Gastrocnemius medialis (tissue), 4 donors: Measurements from ENCODE around the gene MAN2A1.

ENCODE experiments used
- CTCF ChIP-seq, 5 experiments: fragments of 450-650 bp in 3 of 5; fragments of 200-600 bp in 2 of 5; sonication (generic) in 2 of 5; IDR thresholded peaks in 4 of 5; conservative IDR thresholded peaks in 1 of 5; 1 replicate in 4 of 5; 2 replicates in 1 of 5; pipeline ENCODE4 v1.5.1; 2016 to 2019; ENCODE audit warnings: antibody characterized with exemption in 5 of 5, mild to moderate bottlenecking in 3 of 5, moderate library complexity in 3 of 5
- POLR2A ChIP-seq, 2 donors: fragments of 450-650 bp; IDR thresholded peaks; one replicate each; pipeline ENCODE4 v1.6.1; 2017; ENCODE audit warnings: antibody characterized with exemption in 2 of 2, mild to moderate bottlenecking in 2 of 2, moderate library complexity in 2 of 2

DNA sequence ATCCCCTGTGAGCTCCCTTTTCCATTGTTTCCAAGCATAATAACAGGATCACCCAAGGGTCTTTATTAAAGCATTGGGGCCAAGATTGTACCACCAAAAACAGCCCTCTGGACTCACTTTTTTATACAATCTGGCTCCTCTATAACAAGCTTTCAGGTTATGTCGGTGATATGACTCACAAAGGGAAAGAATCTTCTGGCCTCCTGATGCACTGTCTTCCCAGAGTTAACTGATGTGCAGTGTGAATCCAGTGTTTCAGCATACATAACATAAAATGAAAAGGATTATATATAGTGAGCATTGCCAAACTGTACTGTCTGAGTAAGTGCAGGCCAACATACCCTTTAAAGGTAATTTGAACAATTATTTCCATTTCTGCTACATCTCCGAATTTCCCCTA lies 33.9 kb upstream of the MAN2A1 start:
- TF ChIP-seq CTCF (IDR thresholded peaks at IDR 0.05 in 4 of 5, conservative IDR thresholded peaks at IDR 0.05 in 1 of 5) (no peak), POLR2A (IDR thresholded peaks at IDR 0.05) (no peak)
